CD4-positive, alpha-beta T cell treated with Interleukin-17A for 4 hours (primary cell): Measurements from ENCODE around the gene KCTD12.

Source experiments
- DNase-seq: peaks from one replicate; pipeline ENCODE4 v3.0.0-alpha.2; 2020; ENCODE audit warnings: mixed read lengths

KCTD12 gene

DNA sequence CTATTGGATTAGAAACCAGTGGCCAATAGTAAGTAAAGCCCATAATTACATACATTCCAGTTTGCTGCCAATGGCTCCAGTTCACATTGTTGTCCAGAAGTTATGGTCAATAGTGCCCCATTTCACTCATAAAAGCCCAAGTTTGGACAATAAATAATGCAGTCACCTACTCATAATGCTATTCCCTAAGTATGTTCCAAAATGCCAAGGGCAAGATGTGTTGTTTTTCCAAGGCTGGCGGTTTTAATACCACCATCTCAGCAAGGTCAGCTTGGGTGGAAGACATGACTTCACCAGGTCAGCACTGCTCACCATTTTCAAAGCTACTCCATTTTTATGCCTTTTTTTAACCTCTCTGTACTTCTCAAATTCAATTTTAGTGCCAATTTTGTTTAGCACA, 32.7 kb downstream of the KCTD12 start:
- no peak for DNase-seq

DNA sequence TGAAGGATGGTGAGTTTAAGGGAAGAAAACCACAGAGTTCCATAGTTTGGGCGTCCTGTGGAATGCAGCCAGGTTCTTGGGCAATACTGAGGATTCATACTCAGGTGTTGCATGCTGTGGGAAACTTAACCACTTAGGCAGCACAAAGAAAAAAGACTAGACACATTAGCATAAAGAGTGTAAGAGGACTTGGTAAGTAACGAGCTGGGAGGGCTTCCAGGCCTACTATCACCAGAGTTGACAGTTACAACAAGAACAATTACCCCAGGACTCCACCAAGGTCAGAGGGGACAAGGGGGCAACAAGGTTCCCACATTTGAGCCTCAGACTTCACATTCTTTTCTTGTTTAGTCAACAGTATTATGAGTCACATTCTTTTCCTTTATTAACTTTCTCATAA, 33.2 kb downstream of the KCTD12 start:
- no peak for DNase-seq

DNA sequence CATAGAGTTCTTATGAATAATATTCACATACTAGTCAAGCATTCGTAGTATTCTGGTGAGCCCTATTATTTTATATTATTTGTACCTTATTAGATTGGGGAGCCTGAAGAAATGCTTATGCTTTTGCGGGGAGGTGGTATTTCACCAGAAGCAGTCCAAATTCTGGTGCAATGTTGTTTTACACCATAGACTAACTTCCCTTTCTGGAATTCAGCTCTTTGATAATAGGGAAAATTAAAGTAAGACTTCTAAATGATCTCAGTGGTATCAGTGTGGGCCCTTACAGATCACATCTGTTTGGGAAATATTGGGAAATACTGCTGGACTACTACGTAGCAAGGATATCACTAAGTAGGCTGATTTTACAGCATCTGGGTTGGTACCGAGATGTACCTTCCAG, 34.2 kb downstream of the KCTD12 start:
- DNase-seq: no peak

DNA sequence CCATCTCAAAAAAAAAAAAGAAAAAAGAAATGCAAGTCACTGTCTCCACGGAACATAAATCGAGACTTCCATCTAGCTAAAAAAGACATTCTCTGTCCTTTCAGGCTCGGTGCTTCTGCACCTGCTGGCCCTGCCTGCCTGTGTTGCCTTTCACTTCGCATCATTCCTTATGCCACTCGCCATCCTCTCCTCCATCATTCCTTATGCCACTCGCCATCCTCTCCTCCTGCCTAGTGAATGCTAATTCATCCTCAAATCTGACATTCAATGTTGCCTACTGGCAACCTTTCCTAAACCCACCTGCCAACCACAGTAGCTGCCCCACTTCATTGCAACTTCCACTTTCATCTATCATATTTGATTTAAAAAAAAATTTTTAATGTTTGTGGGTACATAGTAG, 36.7 kb downstream of the KCTD12 start:
- no peak for DNase-seq

DNA sequence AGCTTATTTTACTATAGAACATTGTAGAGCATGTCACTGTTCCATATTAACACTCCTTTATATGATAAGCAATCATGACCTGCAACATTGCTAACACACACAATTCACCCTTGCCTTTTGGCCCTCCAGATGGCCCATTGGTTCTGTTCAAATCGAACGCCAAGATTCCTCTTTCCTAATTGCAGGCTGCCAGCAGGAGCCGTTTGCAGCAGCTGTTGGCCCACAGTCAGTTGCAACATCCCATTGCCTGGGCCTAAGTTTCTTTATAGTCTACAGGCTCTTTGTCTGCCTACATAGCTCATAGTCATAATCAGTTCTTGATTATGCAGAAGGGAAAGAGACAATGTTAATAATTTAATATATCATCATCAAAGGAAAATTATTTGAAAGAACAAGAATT, 37.6 kb downstream of the KCTD12 start:
- no peak for DNase-seq

DNA sequence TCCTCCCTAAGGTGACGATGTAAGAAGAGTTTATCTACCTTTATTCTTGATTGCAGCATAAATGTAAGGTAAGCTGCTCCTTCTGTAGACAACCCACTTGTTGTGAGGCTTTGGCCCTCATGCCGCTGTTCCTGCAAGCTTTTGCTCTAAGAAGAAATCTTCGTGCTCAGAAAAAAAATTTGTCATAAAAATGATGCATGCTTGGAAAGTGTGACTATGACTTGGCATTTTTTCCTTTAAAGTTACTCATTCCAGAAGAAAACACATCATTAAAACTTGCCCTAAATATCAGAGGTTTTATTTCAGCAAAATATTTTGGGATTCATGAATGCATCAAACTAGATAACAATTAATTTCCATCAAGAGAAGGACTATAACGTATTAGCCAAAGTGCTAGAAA, 39.8 kb downstream of the KCTD12 start:
- no peak for DNase-seq

DNA sequence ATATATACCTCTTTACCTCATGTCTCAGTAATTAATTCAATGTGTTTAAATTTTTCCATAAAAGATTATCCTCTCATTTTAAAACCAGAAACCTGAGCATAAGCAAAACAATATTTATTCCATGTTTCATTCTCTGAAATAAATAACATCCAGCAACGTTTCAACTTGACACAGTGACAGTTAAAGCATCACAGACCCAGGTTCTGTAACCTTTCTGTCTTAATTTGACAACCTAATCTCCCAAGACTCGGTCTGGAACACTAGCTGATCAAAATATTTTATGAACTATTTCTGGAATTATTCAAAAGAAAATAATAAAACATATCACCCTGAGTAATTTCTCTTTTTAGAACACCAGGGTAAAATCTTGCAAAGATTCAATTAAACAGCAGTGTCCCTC, 40.3 kb downstream of the KCTD12 start:
- no peak for DNase-seq

DNA sequence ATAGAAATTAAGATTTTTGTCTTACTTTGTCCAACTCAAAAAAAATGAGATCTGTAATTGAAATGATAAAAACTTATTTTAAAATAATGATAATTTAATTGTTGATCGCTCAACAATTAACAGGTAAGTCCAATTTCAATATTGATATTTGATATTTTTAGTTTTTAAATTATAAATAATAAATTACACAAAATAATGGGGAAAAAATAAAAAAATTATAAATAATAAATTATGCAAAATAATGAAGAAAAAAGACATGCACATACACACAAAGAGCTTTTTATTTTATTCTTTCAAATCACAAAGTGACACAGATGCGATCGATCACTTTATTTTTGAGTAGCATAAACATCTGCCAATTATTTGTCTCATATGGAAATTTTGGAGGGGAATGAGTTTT, 40.8 kb downstream of the KCTD12 start:
- DNase-seq: no peak

DNA sequence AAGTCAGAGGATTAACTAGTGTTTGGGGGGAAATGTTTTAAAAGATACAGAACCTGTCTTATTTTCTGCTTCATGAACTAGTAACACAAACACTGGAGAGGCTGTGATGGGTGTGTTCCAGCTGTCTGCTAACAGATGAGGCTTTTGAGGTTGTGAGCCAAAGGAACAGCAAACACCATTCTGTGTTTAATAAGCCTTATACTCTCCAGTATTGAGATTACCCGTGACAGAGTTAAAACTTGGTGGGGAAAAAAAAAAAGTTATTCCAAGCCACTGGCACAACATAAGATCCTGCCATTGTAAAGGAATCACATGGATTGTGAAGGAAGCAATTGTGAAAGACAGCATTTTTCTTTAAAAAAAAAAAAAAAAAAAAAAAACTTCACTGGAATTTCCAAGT, 48.4 kb downstream of the KCTD12 start:
- DNase-seq: no peak

DNA sequence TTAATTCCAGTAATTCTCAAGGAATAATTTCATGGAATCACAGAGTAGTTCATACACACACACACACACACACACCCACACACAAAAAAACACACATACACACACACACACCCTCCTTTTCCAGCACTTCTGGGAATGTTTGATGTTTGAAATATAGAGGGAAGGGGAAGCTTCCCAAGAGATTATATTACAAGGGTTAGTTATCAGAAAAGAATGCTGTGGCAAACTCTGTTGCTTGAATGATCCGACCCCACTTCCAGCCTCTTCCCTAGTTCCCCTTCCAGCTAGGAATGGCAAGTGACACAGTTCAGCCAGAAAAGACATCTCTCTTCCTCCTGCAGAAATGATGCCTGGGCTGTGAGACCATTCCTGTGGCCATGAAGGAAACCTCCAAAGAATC, 49.9 kb downstream of the KCTD12 start:
- DNase-seq: no peak

DNA sequence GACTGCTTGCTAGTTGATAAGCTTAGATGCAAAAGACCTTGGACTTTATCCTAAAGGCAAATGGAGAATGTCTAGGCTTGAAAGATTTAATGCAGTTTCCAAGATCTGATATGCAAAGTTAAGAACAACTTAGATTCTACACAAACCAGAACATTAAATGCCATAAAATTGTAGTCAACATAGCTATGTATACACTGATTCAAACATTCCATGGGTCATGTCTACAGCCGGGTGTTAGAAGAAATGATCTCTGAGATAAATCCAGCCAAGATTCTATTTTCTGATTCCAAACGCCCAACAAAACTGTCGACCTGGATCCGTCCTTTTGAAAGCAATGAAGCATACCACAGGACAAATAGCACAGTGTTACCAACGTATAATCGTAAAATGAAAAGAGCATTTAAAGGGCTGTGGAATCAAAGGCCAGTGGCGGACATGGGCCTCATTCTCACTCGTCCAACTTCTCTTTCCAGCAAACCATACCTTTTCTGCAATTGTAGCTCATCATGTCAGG, 52.7 kb downstream of the KCTD12 start:
- DNase-seq: no peak

DNA sequence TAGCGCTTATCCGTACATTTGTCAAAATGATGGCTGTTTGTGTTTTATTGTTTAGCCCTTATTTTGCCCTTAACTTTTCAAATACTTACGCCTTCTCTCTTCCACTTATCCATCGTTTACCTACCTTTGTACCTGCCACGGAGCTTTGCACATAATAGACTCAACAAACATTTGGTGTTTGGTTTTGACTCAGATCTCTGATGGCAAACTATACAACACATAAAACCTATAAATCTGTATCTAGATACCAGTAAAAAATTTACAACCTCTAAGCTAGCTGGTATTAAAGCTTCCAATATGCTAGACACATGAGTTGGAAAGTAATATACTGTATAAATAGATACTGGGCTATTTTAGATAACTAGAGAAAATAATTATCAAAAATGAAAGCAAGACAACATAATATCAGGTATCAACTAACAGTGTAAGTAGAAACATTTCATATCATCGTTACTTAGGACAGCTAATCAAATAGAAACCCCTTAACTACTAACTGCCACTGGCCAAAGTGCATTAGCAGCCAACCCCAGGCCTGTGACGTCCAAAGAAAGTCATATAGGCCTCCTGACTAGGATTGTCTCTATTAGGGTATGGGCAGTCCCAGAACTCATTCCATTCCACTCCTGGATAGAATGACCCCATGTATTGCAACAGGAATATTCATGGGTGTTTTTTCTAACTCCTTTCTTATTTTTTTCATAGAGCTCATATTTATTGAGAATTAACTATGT, 53.8 kb downstream of the KCTD12 start:
- DNase-seq: no peak

DNA sequence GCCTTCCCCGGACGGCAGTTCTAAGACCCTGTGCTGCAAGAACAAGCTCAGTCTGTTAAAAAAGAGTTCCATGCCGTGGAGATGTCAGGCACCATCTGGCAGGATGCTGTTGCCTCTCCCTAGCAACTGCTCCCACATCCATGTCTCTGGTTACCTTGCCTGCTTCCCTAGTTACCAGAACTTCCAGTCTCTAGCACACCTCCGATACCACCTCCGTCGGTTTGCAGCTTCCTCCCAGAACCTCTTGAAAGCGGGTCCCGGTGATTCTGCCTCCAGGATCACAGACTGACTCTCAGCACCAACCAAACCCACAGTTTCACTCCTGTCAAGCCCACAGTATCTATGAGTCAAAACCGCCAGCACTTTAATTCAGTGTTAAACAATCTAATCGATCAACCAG, 55.4 kb downstream of the KCTD12 start:
- no peak for DNase-seq
